Medulla oblongata (tissue), 1 donor: ENCODE data around the gene SCRN2.

Experiments used
- DNase-seq: peaks from one replicate; pipeline ENCODE4 v3.0.0-alpha.2; 2015; ENCODE audit errors: extremely low spot score

Gene SCRN2

GRCh38 chr17:47846716-47847340, 5.8 kb upstream of the SCRN2 start:
- DNase-seq: no peak

- no peak for DNase-seq
These were observed 4.6 kb upstream of the SCRN2 start for GRCh38 chr17:47845716-47846075.

- no peak for DNase-seq
These were observed 4.0 kb upstream of the SCRN2 start for GRCh38 chr17:47844814-47845715.

- no peak for DNase-seq
These were observed 3.2 kb upstream of the SCRN2 start for GRCh38 chr17:47844227-47844626.

- no peak for DNase-seq
These were observed 2.3 kb upstream of the SCRN2 start for GRCh38 chr17:47843391-47843730.

- DNase-seq: no peak
These were observed 617 bp upstream of the SCRN2 start for GRCh38 chr17:47841488-47842291.

- no peak for DNase-seq
These were observed 902 bp downstream of the SCRN2 start for GRCh38 chr17:47840001-47840741.

GRCh38 chr17:47839071-47839470, 2.0 kb downstream of the SCRN2 start:
- DNase-seq: no peak

GRCh38 chr17:47838636-47839035, 2.4 kb downstream of the SCRN2 start:
- no peak for DNase-seq

GRCh38 chr17:47837401-47838039, 3.6 kb downstream of the SCRN2 start:
- DNase-seq: no peak

GRCh38 chr17:47836601-47837000, 4.5 kb downstream of the SCRN2 start:
- DNase-seq: no peak

- DNase-seq: no peak
These were observed 6.3 kb downstream of the SCRN2 start for GRCh38 chr17:47834756-47835155.

GRCh38 chr17:47831934-47832327, 9.1 kb downstream of the SCRN2 start:
- DNase-seq: peak; percentile 54

GRCh38 chr17:47831003-47831933, 9.8 kb downstream of the SCRN2 start, which contains the start of the genes LRRC46 and MRPL10:
LRRC46 (plus strand) TSS chr17:47831670; CDS start chr17:47831990, 320 bp downstream.
MRPL10 (minus strand) TSS chr17:47831541; CDS start chr17:47831511, 30 bp downstream.
- peak; percentile 94 for DNase-seq

- DNase-seq: no peak
These were observed 10.6 kb downstream of the SCRN2 start for GRCh38 chr17:47830396-47831002.

GRCh38 chr17:47829870-47830269, 11.2 kb downstream of the SCRN2 start:
- no peak for DNase-seq

GRCh38 chr17:47823519-47823918, 17.6 kb downstream of the SCRN2 start:
- DNase-seq: no peak

- no peak for DNase-seq
These were observed 18.3 kb downstream of the SCRN2 start for GRCh38 chr17:47822785-47823184.
